B cell (primary cell): ENCODE data around the gene GPC5. TPM values are rescaled to one million over a fixed set of nuclear protein-coding genes. Genes with fewer than 3 reads are reported as not detected.

Experiments used
- ATAC-seq: fragments of 200-7000 bp; cut with Tn5 transposase; one replicate; pipeline ENCODE4 v1.10.0; 2021; ENCODE audit warnings: low read depth, mild to moderate bottlenecking, moderate number of reproducible peaks, moderate library complexity
- CTCF ChIA-PET: fragments of 350-600 bp; sonication (Branson Sonifier 250); formaldehyde crosslinking; loops from one replicate; lab custom pipeline; 2021; ENCODE audit warnings: antibody characterized with exemption, inconsistent platforms; lab: Charles Lee
- POLR2A ChIA-PET: fragments of 350-600 bp; sonication (Branson Sonifier 250); formaldehyde crosslinking; loops from one replicate; lab custom pipeline; 2021; ENCODE audit warnings: antibody characterized with exemption; lab: Charles Lee
- DNase-seq: peaks from one replicate; pipeline ENCODE4 v3.0.0; 2013
- H2AFZ ChIP-seq: 2 replicates; pipeline ENCODE4 v1.6.1; 2012; ENCODE audit warnings: mild to moderate bottlenecking, low read depth, low read length; ENCODE audit not compliant: insufficient read depth, poor library complexity, severe bottlenecking
- H3K27ac ChIP-seq, 2 donors: 1 replicate in 1 of 2; 2 replicates in 1 of 2; pipeline ENCODE4 v1.5.1; 2012 to 2013; ENCODE audit warnings: low read length in 2 of 2, mild to moderate bottlenecking in 2 of 2, moderate library complexity in 1 of 2
- H3K27me3 ChIP-seq, 4 experiments: fragments of 200-600 bp in 1 of 4; sonication (generic) in 1 of 4; replicated peaks in 1 of 4; 1 replicate in 2 of 4; 2 replicates in 2 of 4; pipeline versions ENCODE4 v1.6.1 to v1.7.0; 2013 to 2016; ENCODE audit warnings: low read length in 3 of 4, mild to moderate bottlenecking in 2 of 4, mixed read lengths in 1 of 4, moderate library complexity in 1 of 4; ENCODE audit not compliant: insufficient read depth in 4 of 4, control insufficient read depth in 3 of 4; ENCODE audit errors: control extremely low read depth in 1 of 4
- H3K36me3 ChIP-seq, 2 experiments: replicated peaks in 1 of 2; 1 replicate in 1 of 2; 2 replicates in 1 of 2; pipeline versions ENCODE4 v1.6.1 to v1.7.1; 2013; ENCODE audit warnings: low read length in 1 of 2; ENCODE audit not compliant: insufficient read depth in 2 of 2, control insufficient read depth in 1 of 2; ENCODE audit errors: control extremely low read depth in 1 of 2, extremely low read depth in 1 of 2
- H3K4me1 ChIP-seq, 2 donors: fragments of 200-600 bp in 1 of 2; sonication (generic) in 1 of 2; 1 replicate in 1 of 2; 2 replicates in 1 of 2; pipeline versions ENCODE4 v1.5.1 to v1.6.1; 2013 to 2017; ENCODE audit warnings: low read length in 2 of 2; ENCODE audit not compliant: control insufficient read depth in 2 of 2, insufficient read depth in 2 of 2
- H3K4me2 ChIP-seq: replicated peaks from 2 replicates; pipeline ENCODE3; 2012; ENCODE audit warnings: mild to moderate bottlenecking, low read depth, low read length; ENCODE audit not compliant: poor library complexity, severe bottlenecking
- H3K4me3 ChIP-seq, 5 experiments: fragments of 200-600 bp in 1 of 5; sonication (generic) in 1 of 5; 1 replicate in 3 of 5; 2 replicates in 2 of 5; pipeline versions ENCODE4 v1.5.1 to v1.7.0; 2011 to 2016; ENCODE audit warnings: low read length in 4 of 5, mild to moderate bottlenecking in 4 of 5, low read depth in 2 of 5, control low read depth in 1 of 5, moderate library complexity in 1 of 5; ENCODE audit not compliant: insufficient read depth in 1 of 5; ENCODE audit errors: control extremely low read depth in 1 of 5, extremely low read depth in 1 of 5
- H3K79me2 ChIP-seq: fragments of 200-600 bp; sonication (generic); one replicate; pipeline ENCODE4 v1.6.0; 2016; ENCODE audit warnings: low read length; ENCODE audit not compliant: control insufficient read depth, insufficient read depth
- H3K9ac ChIP-seq: fragments of 200-600 bp; sonication (generic); 2 replicates; pipeline ENCODE4 v1.6.1; 2017; ENCODE audit warnings: mild to moderate bottlenecking, low read length, moderate library complexity
- H3K9me3 ChIP-seq, 3 donors: one replicate each; pipeline versions ENCODE4 v1.6.1 to v1.7.1; 2013; ENCODE audit warnings: low read length in 2 of 3; ENCODE audit not compliant: control insufficient read depth in 2 of 3, insufficient read depth in 1 of 3; ENCODE audit errors: control extremely low read depth in 1 of 3
- H4K20me1 ChIP-seq: 2 replicates; pipeline ENCODE4 v1.6.0; 2012; ENCODE audit warnings: mild to moderate bottlenecking, low read length; ENCODE audit not compliant: insufficient read depth, control insufficient read depth, poor library complexity, severe bottlenecking
- H3K27ac Mint-ChIP-seq: one replicate; pipeline ENCODE4 v1.8.0; 2021; ENCODE audit warnings: mixed read lengths
- H3K27me3 Mint-ChIP-seq: one replicate; pipeline ENCODE4 v1.8.0; 2021; ENCODE audit warnings: mixed read lengths
- H3K4me1 Mint-ChIP-seq: one replicate; pipeline ENCODE4 v1.8.0; 2021; ENCODE audit warnings: mixed read lengths
- H3K4me3 Mint-ChIP-seq: one replicate; pipeline ENCODE4 v1.8.0; 2021; ENCODE audit warnings: mixed read lengths
- H3K9me3 Mint-ChIP-seq: one replicate; pipeline ENCODE4 v1.8.0; 2022; ENCODE audit warnings: mixed read lengths; ENCODE audit not compliant: insufficient read depth
- CTCF ChIP-seq: fragments of 200-600 bp; IDR thresholded peaks from one replicate; pipeline ENCODE4 v1.8.0; 2022; ENCODE audit warnings: antibody characterized with exemption, mild to moderate bottlenecking
- EZH2 ChIP-seq: IDR thresholded peaks from 2 replicates; pipeline ENCODE4 v1.6.1; 2012; ENCODE audit warnings: borderline replicate concordance, low read depth, mild to moderate bottlenecking, moderate library complexity, low read length; ENCODE audit not compliant: insufficient read depth, poor library complexity, severe bottlenecking
- WGBS: methylation state at CpG from one replicate; pipeline ENCODE4 v1.1.5; 2013; ENCODE audit warnings: missing lambda C conversion rate; ENCODE audit not compliant: insufficient coverage; 5-methylcytosine and 5-hydroxymethylcytosine counted together
- intact Hi-C: fragments of 100-400 bp; cut with micrococcal nuclease; formaldehyde crosslinking; loops from one replicate; pipeline ENCODE4 v1.10.0; 2022
- polyA plus RNA-seq: library from polyadenylated mRNA; depleted of rRNA; stranded (reverse); fragments of >200 nt; gene quantifications from 2 replicates; pipeline ENCODE4 v1.2.3, GENCODE V29; 2012
- total RNA-seq, 2 donors: library from RNA; stranded (reverse); fragments of 120-200 nt in 1 of 2; gene quantifications; 1 replicate in 1 of 2; 2 replicates in 1 of 2; pipeline versions ENCODE4 v1.2.3 to v1.2.4, GENCODE V29; 2013 to 2022

GPC5 gene
- total and polyA plus RNA-seq, 2 donors (not counting 1 experiment from before 2014, with no cell fraction given) = 0.15 to 0.30 TPM

GRCh38 chr13:91709180-91709579 is 310.8 kb downstream of the GPC5 start:
- no peaks in the 10 kb centered on the region for H3K27me3 ChIP-seq
- no peaks in the 10 kb centered on the region for H3K4me1 Mint-ChIP-seq
- no peak overlapping the region for H3K4me3 Mint-ChIP-seq
- DNase-seq (no peak), ATAC-seq (no peak)
- peaks cover 0 to 3% (median 0%) of the 10 kb centered on the region in 3 donors for H3K9me3 ChIP-seq
- ChIA-PET POLR2A (no interaction called here), CTCF (no interaction called here)
- TF ChIP-seq CTCF (no peak), EZH2 (no peak)
- H3K4me1 ChIP-seq = no peaks in the 10 kb centered on the region
- H3K4me2 ChIP-seq = no peak overlapping the region
- WGBS = no CpG with 5 or more reads among the region's 3 CpGs
- intact Hi-C loops = loop anchor here (5.0 kb wide), 1 partner anchor 218 kb away; no protein-coding TSS in a partner anchor
- no peak overlapping the region for H3K9ac ChIP-seq
- H3K27ac ChIP-seq = no peak overlapping the region
- H3K36me3 ChIP-seq = no peaks in the 10 kb centered on the region
- no peak overlapping the region for H3K4me3 ChIP-seq
- H4K20me1 ChIP-seq = no peaks in the 10 kb centered on the region
- no peak overlapping the region for H2AFZ ChIP-seq
- H3K27me3 Mint-ChIP-seq = no peaks in the 10 kb centered on the region
- no peaks in the 10 kb centered on the region for H3K79me2 ChIP-seq
- no peak overlapping the region for H3K27ac Mint-ChIP-seq
- no peaks in the 10 kb centered on the region for H3K9me3 Mint-ChIP-seq

GRCh38 chr13:91710733-91711132 is 312.3 kb downstream of the GPC5 start:
- TF ChIP-seq EZH2 = no peak
- no peak for TF ChIP-seq CTCF
- DNase-seq = no peak
- no peaks in the 10 kb centered on the region for H3K36me3 ChIP-seq
- H3K4me1 Mint-ChIP-seq = no peaks in the 10 kb centered on the region
- no peak for ATAC-seq
- WGBS = no CpG with 5 or more reads among the region's 3 CpGs
- no peak overlapping the region for H3K27ac Mint-ChIP-seq
- H3K4me3 Mint-ChIP-seq = no peak overlapping the region
- no peaks in the 10 kb centered on the region for H3K9me3 ChIP-seq
- no peak overlapping the region for H3K27ac ChIP-seq
- H3K27me3 Mint-ChIP-seq = no peaks in the 10 kb centered on the region
- H3K4me3 ChIP-seq = no peak overlapping the region
- H4K20me1 ChIP-seq = no peaks in the 10 kb centered on the region
- H3K27me3 ChIP-seq = no peaks in the 10 kb centered on the region
- ChIA-PET CTCF (no interaction called here), POLR2A (no interaction called here)
- no peaks in the 10 kb centered on the region for H3K4me1 ChIP-seq
- H3K79me2 ChIP-seq = no peaks in the 10 kb centered on the region
- intact Hi-C loops = no loop called here
- no peak overlapping the region for H2AFZ ChIP-seq
- no peak overlapping the region for H3K4me2 ChIP-seq
- no peak overlapping the region for H3K9ac ChIP-seq
- no peaks in the 10 kb centered on the region for H3K9me3 Mint-ChIP-seq
